Endothelial cell (in vitro differentiated cells): Measurements from ENCODE around the gene HPD. TPM values are rescaled to one million over a fixed set of nuclear protein-coding genes. Genes with fewer than 3 reads are reported as not detected.
"Not testable (repeated sequence)": the region's sequence is repeated elsewhere in the genome, so short reads cannot be mapped to it uniquely, and the experiment has no call there.

Source experiments
- DNase-seq: peaks from one replicate; pipeline ENCODE4 v3.0.0; 2021; ENCODE audit warnings: low spot score
- H3K27ac Mint-ChIP-seq: one replicate; pipeline ENCODE4 v1.8.0; 2021; ENCODE audit warnings: mixed read lengths, inconsistent platforms; ENCODE audit not compliant: unreplicated experiment
- H3K27me3 Mint-ChIP-seq: one replicate; pipeline ENCODE4 v1.8.0; 2021; ENCODE audit warnings: mild to moderate bottlenecking, moderate library complexity, mixed read lengths, inconsistent platforms; ENCODE audit not compliant: unreplicated experiment
- H3K36me3 Mint-ChIP-seq: one replicate; pipeline ENCODE4 v1.8.0; 2021; ENCODE audit warnings: mild to moderate bottlenecking, low read depth, mixed read lengths, inconsistent platforms; ENCODE audit not compliant: unreplicated experiment
- H3K4me1 Mint-ChIP-seq: one replicate; pipeline ENCODE4 v1.8.0; 2021; ENCODE audit warnings: mild to moderate bottlenecking, mixed read lengths, inconsistent platforms; ENCODE audit not compliant: unreplicated experiment
- H3K4me3 Mint-ChIP-seq: one replicate; pipeline ENCODE4 v1.8.0; 2021; ENCODE audit warnings: mild to moderate bottlenecking, mixed read lengths, inconsistent platforms; ENCODE audit not compliant: unreplicated experiment
- H3K9me3 Mint-ChIP-seq: one replicate; pipeline ENCODE4 v1.8.0; 2021; ENCODE audit warnings: mixed read lengths, inconsistent platforms; ENCODE audit not compliant: unreplicated experiment
- CTCF ChIP-seq: fragments of 200-600 bp; sonication (generic); IDR thresholded peaks from one replicate; pipeline ENCODE4 v1.5.0; 2021; ENCODE audit warnings: antibody characterized with exemption; ENCODE audit not compliant: unreplicated experiment
- total RNA-seq: library from RNA; stranded (reverse); fragmentation: NEBNext Ultra II Directional; extraction: Animal tissue kit (Norgen Biotek cat#: 25700); gene quantifications from one replicate; pipeline ENCODE4 v1.2.1, GENCODE V29; 2021; ENCODE audit not compliant: unreplicated experiment

Gene HPD
- total RNA-seq, 1 donor from 2014 or later = not detected

- H3K4me3 Mint-ChIP-seq = no peak overlapping the region
- H3K27ac Mint-ChIP-seq = no peak overlapping the region
- TF ChIP-seq CTCF = no peak
- H3K27me3 Mint-ChIP-seq = peaks cover 2% of the 10 kb centered on the region
- no peaks in the 10 kb centered on the region for H3K9me3 Mint-ChIP-seq
- no peak for DNase-seq
- no peaks in the 10 kb centered on the region for H3K4me1 Mint-ChIP-seq
- no peaks in the 10 kb centered on the region for H3K36me3 Mint-ChIP-seq
Observed at GRCh38 chr12:121874071-121874470, 15.4 kb upstream of the HPD start.

GRCh38 chr12:121873216-121873569, 14.5 kb upstream of the HPD start:
- no peaks in the 10 kb centered on the region for H3K27me3 Mint-ChIP-seq

GRCh38 chr12:121872546-121873215, 14.0 kb upstream of the HPD start:
- no peaks in the 10 kb centered on the region for H3K36me3 Mint-ChIP-seq
- no peaks in the 10 kb centered on the region for H3K27me3 Mint-ChIP-seq
- DNase-seq = no peak
- no peaks in the 10 kb centered on the region for H3K9me3 Mint-ChIP-seq
- H3K4me1 Mint-ChIP-seq = no peaks in the 10 kb centered on the region
- no peak for TF ChIP-seq CTCF
- no peak overlapping the region for H3K27ac Mint-ChIP-seq
- H3K4me3 Mint-ChIP-seq = no peak overlapping the region

More at GRCh38 chr12:121873216-121873569, 14.5 kb upstream of the HPD start:
- no peak for TF ChIP-seq CTCF
- no peaks in the 10 kb centered on the region for H3K9me3 Mint-ChIP-seq
- H3K4me3 Mint-ChIP-seq = no peak overlapping the region
- no peak overlapping the region for H3K27ac Mint-ChIP-seq
- no peak for DNase-seq
- H3K36me3 Mint-ChIP-seq = no peaks in the 10 kb centered on the region
- no peaks in the 10 kb centered on the region for H3K4me1 Mint-ChIP-seq

- no peaks in the 10 kb centered on the region for H3K36me3 Mint-ChIP-seq
- H3K27ac Mint-ChIP-seq = no peak overlapping the region
- no peak for DNase-seq
- H3K27me3 Mint-ChIP-seq = no peaks in the 10 kb centered on the region
- no peak for TF ChIP-seq CTCF
- no peak overlapping the region for H3K4me3 Mint-ChIP-seq
- H3K9me3 Mint-ChIP-seq = no peaks in the 10 kb centered on the region
- H3K4me1 Mint-ChIP-seq = no peaks in the 10 kb centered on the region
Observed at GRCh38 chr12:121871467-121871866, 12.8 kb upstream of the HPD start.

- H3K27ac Mint-ChIP-seq, H3K9me3 Mint-ChIP-seq, H3K27me3 Mint-ChIP-seq, H3K4me3 Mint-ChIP-seq, H3K4me1 Mint-ChIP-seq, DNase-seq, H3K36me3 Mint-ChIP-seq: not testable (repeated sequence)
Observed at GRCh38 chr12:121869229-121869628, 10.6 kb upstream of the HPD start.
